Endothelial cell (in vitro differentiated cells): ENCODE data around the gene GABBR1. TPM values are rescaled to one million over a fixed set of nuclear protein-coding genes. Genes with fewer than 3 reads are reported as not detected.
A peak's percentile ranks its signal among the peaks of the same experiment; 100 is the strongest.

Experiments used
- DNase-seq: peaks from one replicate; pipeline ENCODE4 v3.0.0; 2021; ENCODE audit warnings: low spot score
- H3K27ac Mint-ChIP-seq: one replicate; pipeline ENCODE4 v1.8.0; 2021; ENCODE audit warnings: mixed read lengths, inconsistent platforms; ENCODE audit not compliant: unreplicated experiment
- H3K27me3 Mint-ChIP-seq: one replicate; pipeline ENCODE4 v1.8.0; 2021; ENCODE audit warnings: mild to moderate bottlenecking, moderate library complexity, mixed read lengths, inconsistent platforms; ENCODE audit not compliant: unreplicated experiment
- H3K36me3 Mint-ChIP-seq: one replicate; pipeline ENCODE4 v1.8.0; 2021; ENCODE audit warnings: mild to moderate bottlenecking, low read depth, mixed read lengths, inconsistent platforms; ENCODE audit not compliant: unreplicated experiment
- H3K4me1 Mint-ChIP-seq: one replicate; pipeline ENCODE4 v1.8.0; 2021; ENCODE audit warnings: mild to moderate bottlenecking, mixed read lengths, inconsistent platforms; ENCODE audit not compliant: unreplicated experiment
- H3K4me3 Mint-ChIP-seq: one replicate; pipeline ENCODE4 v1.8.0; 2021; ENCODE audit warnings: mild to moderate bottlenecking, mixed read lengths, inconsistent platforms; ENCODE audit not compliant: unreplicated experiment
- H3K9me3 Mint-ChIP-seq: one replicate; pipeline ENCODE4 v1.8.0; 2021; ENCODE audit warnings: mixed read lengths, inconsistent platforms; ENCODE audit not compliant: unreplicated experiment
- CTCF ChIP-seq: fragments of 200-600 bp; sonication (generic); IDR thresholded peaks from one replicate; pipeline ENCODE4 v1.5.0; 2021; ENCODE audit warnings: antibody characterized with exemption; ENCODE audit not compliant: unreplicated experiment
- total RNA-seq: library from RNA; stranded (reverse); fragmentation: NEBNext Ultra II Directional; extraction: Animal tissue kit (Norgen Biotek cat#: 25700); gene quantifications from one replicate; pipeline ENCODE4 v1.2.1, GENCODE V29; 2021; ENCODE audit not compliant: unreplicated experiment

GABBR1 gene
- total RNA-seq, 1 donor from 2014 or later = 164 TPM

GRCh38 chr6:29652198-29652584, 19.2 kb upstream of the GABBR1 start:
- Mint-ChIP-seq H3K4me3 (no peak overlapping the region), H3K36me3 (no peaks in the 10 kb centered on the region), H3K4me1 (peaks cover 3% of the 10 kb centered on the region)

GRCh38 chr6:29651413-29652197, 18.6 kb upstream of the GABBR1 start:
- Mint-ChIP-seq H3K36me3 (no peaks in the 10 kb centered on the region), H3K27me3 (peaks cover 3% of the 10 kb centered on the region), H3K4me3 (no peak overlapping the region), H3K27ac (no peak overlapping the region), H3K4me1 (peaks cover 3% of the 10 kb centered on the region), H3K9me3 (no peaks in the 10 kb centered on the region)
- DNase-seq = no peak
- peak; percentile 81 for TF ChIP-seq CTCF

More at GRCh38 chr6:29652198-29652584, 19.2 kb upstream of the GABBR1 start:
- H3K9me3 Mint-ChIP-seq = no peaks in the 10 kb centered on the region
- peaks cover 3% of the 10 kb centered on the region for H3K27me3 Mint-ChIP-seq
- no peak for TF ChIP-seq CTCF
- no peak overlapping the region for H3K27ac Mint-ChIP-seq
- no peak for DNase-seq

- no peaks in the 10 kb centered on the region for H3K9me3 Mint-ChIP-seq
- H3K36me3 Mint-ChIP-seq = no peaks in the 10 kb centered on the region
- DNase-seq = peak; percentile 98
These were observed 17.0 kb upstream of the GABBR1 start for GRCh38 chr6:29649701-29650673.

DNA sequence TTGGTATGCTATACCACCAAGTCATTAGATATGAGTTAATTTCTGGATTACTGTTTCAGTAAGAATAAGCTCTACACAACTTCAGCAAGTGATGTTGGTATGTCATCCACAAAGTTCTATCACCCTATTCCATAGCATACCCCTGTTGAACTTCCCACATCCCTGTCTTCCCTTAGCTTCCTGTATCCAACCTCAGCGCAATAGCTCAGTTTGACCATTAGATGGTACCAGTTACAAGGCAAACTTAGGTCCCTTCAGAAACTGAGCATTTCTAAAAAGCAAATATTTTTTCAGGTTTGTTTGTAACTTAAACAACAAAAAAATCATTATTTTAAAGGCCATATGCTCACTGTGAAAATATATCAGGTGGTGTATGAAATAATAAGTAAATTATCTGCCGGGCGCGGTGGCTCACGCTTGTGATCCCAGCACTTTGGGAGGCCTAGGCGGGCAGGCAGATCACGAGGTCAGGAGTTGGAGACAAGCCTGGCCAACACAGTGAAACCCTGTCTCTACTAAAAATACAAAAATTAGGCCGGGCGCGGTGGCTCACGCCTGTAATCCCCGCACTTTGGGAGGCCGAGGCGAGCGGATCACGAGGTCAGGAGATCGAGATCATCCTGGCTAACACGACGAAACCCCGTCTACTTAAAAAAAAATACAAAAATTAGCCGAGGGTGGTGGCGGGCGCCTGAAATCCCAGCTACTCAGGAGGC, 15.1 kb upstream of the GABBR1 start:
- Mint-ChIP-seq H3K27me3 (peaks cover 1% of the 10 kb centered on the region), H3K4me3 (no peak overlapping the region), H3K9me3 (no peaks in the 10 kb centered on the region), H3K4me1 (peaks cover 3% of the 10 kb centered on the region), H3K36me3 (no peaks in the 10 kb centered on the region), H3K27ac (no peak overlapping the region)
- no peak for TF ChIP-seq CTCF
- no peak for DNase-seq

More at GRCh38 chr6:29649701-29650673, 17.0 kb upstream of the GABBR1 start:
- TF ChIP-seq CTCF = peak; percentile 86
- H3K4me3 Mint-ChIP-seq = peak overlapping the region; percentile 91
- H3K27me3 Mint-ChIP-seq = peaks cover 3% of the 10 kb centered on the region
- H3K27ac Mint-ChIP-seq = peak overlapping the region; percentile 81
- H3K4me1 Mint-ChIP-seq = peaks cover 3% of the 10 kb centered on the region
